LNCAP (cell line): ENCODE results near the gene COL23A1.

Source experiments
- CTCF ChIP-seq: fragments of 450-650 bp; IDR thresholded peaks from 2 replicates; pipeline ENCODE4 v1.5.1; 2017; ENCODE audit warnings: mild to moderate bottlenecking

Gene COL23A1

GRCh38 chr5:178314961-178315820, 275.0 kb downstream of the COL23A1 start:
- TF ChIP-seq CTCF: no peak

GRCh38 chr5:178314061-178314660, 276.0 kb downstream of the COL23A1 start:
- TF ChIP-seq CTCF: no peak

GRCh38 chr5:178313316-178313715, 276.9 kb downstream of the COL23A1 start:
- TF ChIP-seq CTCF: no peak

GRCh38 chr5:178312880-178313282, 277.3 kb downstream of the COL23A1 start:
- TF ChIP-seq CTCF: no peak

- TF ChIP-seq CTCF: no peak
Measured at GRCh38 chr5:178310130-178310865, 279.9 kb downstream of the COL23A1 start.

GRCh38 chr5:178309271-178310013, 280.8 kb downstream of the COL23A1 start:
- TF ChIP-seq CTCF: no peak

- TF ChIP-seq CTCF: no peak
Measured at GRCh38 chr5:178308541-178309092, 281.6 kb downstream of the COL23A1 start.
